HepG2 (cell line): ENCODE data around the gene GGNBP2. TPM values are rescaled to one million over a fixed set of nuclear protein-coding genes. Genes with fewer than 3 reads are reported as not detected.

Source experiments
- DZIP1 ChIP-seq: sonication (generic); formaldehyde crosslinking; IDR thresholded peaks from 2 replicates; pipeline ENCODE4 v1.5.0; 2020; ENCODE audit warnings: mild to moderate bottlenecking, missing genetic modification reagents
- E2F5 ChIP-seq: sonication (generic); formaldehyde crosslinking; conservative IDR thresholded peaks from 2 replicates; pipeline ENCODE4 v1.4.0; 2020; ENCODE audit warnings: missing genetic modification reagents
- ELF3 ChIP-seq: IDR thresholded peaks from 2 replicates; pipeline ENCODE4 v1.6.1; 2016; ENCODE audit warnings: missing genetic modification reagents, missing compliant biosample characterization
- FOXP4 ChIP-seq: sonication (generic); formaldehyde crosslinking; IDR thresholded peaks from 2 replicates; pipeline ENCODE4 v1.4.0; 2020; ENCODE audit warnings: missing genetic modification reagents
- HMGXB4 ChIP-seq, 2 experiments: sonication (generic) in 1 of 2; formaldehyde crosslinking in 1 of 2; IDR thresholded peaks; 2 replicates each; pipeline versions ENCODE4 v1.4.0 to v1.6.1; 2018 to 2020; ENCODE audit warnings: missing genetic modification reagents in 2 of 2, borderline replicate concordance in 1 of 2, low read depth in 1 of 2, mild to moderate bottlenecking in 1 of 2, missing biosample characterization in 1 of 2
- HNRNPUL1 ChIP-seq: fragments of 200-400 bp; formaldehyde crosslinking; IDR thresholded peaks from 2 replicates; pipeline ENCODE4 v1.6.1; 2017; ENCODE audit warnings: low read depth, mild to moderate bottlenecking, low read length, moderate library complexity
- MBNL3 ChIP-seq: fragments of 250-450 bp; sonication (Bioruptor Pico); conservative IDR thresholded peaks from 2 replicates; pipeline ENCODE4 v1.8.0; 2022; ENCODE audit warnings: mild to moderate bottlenecking, inconsistent platforms
- NCOR1 ChIP-seq: fragments of 200-600 bp; sonication (generic); IDR thresholded peaks from 2 replicates; pipeline ENCODE4 v1.7.0; 2017; ENCODE audit warnings: antibody characterized with exemption, low read length, borderline replicate concordance
- PAXIP1 ChIP-seq: sonication (generic); formaldehyde crosslinking; conservative IDR thresholded peaks from 2 replicates; pipeline ENCODE4 v1.4.0; 2020; ENCODE audit warnings: mild to moderate bottlenecking, missing genetic modification reagents, moderate library complexity
- PPARG ChIP-seq: conservative IDR thresholded peaks from 2 replicates; pipeline ENCODE4 v1.6.1; 2016; ENCODE audit warnings: missing biosample characterization, missing genetic modification reagents
- SATB2 ChIP-seq: sonication (generic); formaldehyde crosslinking; IDR thresholded peaks from 2 replicates; pipeline ENCODE4 v1.5.0; 2020; ENCODE audit warnings: missing genetic modification reagents
- SRSF1 ChIP-seq: fragments of 200-400 bp; formaldehyde crosslinking; optimal IDR thresholded peaks from 2 replicates; pipeline ENCODE3; 2017; ENCODE audit warnings: mild to moderate bottlenecking, low read depth, low read length, moderate library complexity
- THAP11 ChIP-seq: IDR thresholded peaks from 2 replicates; pipeline ENCODE4 v1.6.1; 2016; ENCODE audit warnings: missing biosample characterization, missing genetic modification reagents
- WIZ ChIP-seq: sonication (generic); formaldehyde crosslinking; IDR thresholded peaks from 2 replicates; pipeline ENCODE4 v1.5.1; 2020; ENCODE audit warnings: mild to moderate bottlenecking, missing genetic modification reagents
- ZEB1 ChIP-seq: IDR thresholded peaks from 2 replicates; pipeline ENCODE4 v1.6.1; 2012; ENCODE audit warnings: mild to moderate bottlenecking, low read depth, inconsistent platforms; ENCODE audit not compliant: insufficient replicate concordance
- ZNF354B ChIP-seq: sonication (generic); formaldehyde crosslinking; IDR thresholded peaks from 2 replicates; pipeline ENCODE4 v1.8.0; 2022; ENCODE audit warnings: mild to moderate bottlenecking, missing genetic modification reagents
- polyA plus RNA-seq, 8 experiments: library from polyadenylated mRNA; depleted of rRNA in 3 of 8; stranded (reverse) in 7 of 8; unstranded in 1 of 8; fragments of >200 nt; fragmentation: Illumina TruSeq in 4 of 8; extraction: Trizol in 4 of 8; gene quantifications; 2 replicates each; pipeline versions ENCODE4 v1.2.1 to v1.2.3, GENCODE V29; 2011 to 2016; ENCODE audit warnings: low read depth in 4 of 8, missing spikeins in 1 of 8, mixed read lengths in 1 of 8; ENCODE audit not compliant: insufficient read depth in 1 of 8
- total RNA-seq, 5 experiments: library from RNA; depleted of rRNA; stranded (reverse); fragments of >200 nt; fragmentation: Illumina TruSeq; extraction: Trizol; gene quantifications; 2 replicates each; pipeline ENCODE4 v1.2.3, GENCODE V29; 2016; ENCODE audit warnings: low read depth in 1 of 5

Gene GGNBP2
- total and polyA plus RNA-seq, 2 of the 13 experiments (the other 11 are each of a cell fraction or from before 2014, with no cell fraction given): 53.3 to 84.2 TPM

- TF ChIP-seq FOXP4 (CRISPR knock-in tag) (no peak), ZEB1 (no peak), PAXIP1 (CRISPR knock-in tag) (no peak), PPARG (CRISPR knock-in tag) (no peak), SRSF1 (no peak), SATB2 (no peak), DZIP1 (CRISPR knock-in tag) (no peak), HMGXB4 (CRISPR knock-in tag; IDR thresholded peaks at IDR 0.05; ENCODE audit: borderline replicate concordance in 1 of 2, low read depth in 1 of 2) (peak in 1 of 2 experiments; percentile 14; a peak in 1 of 4 replicates), HNRNPUL1 (no peak), THAP11 (CRISPR knock-in tag) (0 out of 2 replicates have a peak, but pooled peaks have one; percentile 19), NCOR1 (no peak), ELF3 (CRISPR knock-in tag) (peak; percentile 30; the same call in 1 of the 2 replicates), MBNL3 (no peak), E2F5 (CRISPR knock-in tag) (no peak), ZNF354B (CRISPR knock-in tag) (no peak), WIZ (CRISPR knock-in tag) (no peak)
Measured at GRCh38 chr17:36591434-36592315, 47.0 kb downstream of the GGNBP2 start, which contains the start of gene DHRS11 (continued).
